Nephron (organoid): Measurements from ENCODE around the gene PIGL.
"Not testable (repeated sequence)": the region's sequence is repeated elsewhere in the genome, so short reads cannot be mapped to it uniquely, and the experiment has no call there.

Source experiments
- H3K27ac Mint-ChIP-seq, 3 experiments: 2 replicates each; pipeline ENCODE4 v1.8.0; 2020; ENCODE audit warnings: mixed read lengths in 3 of 3, mild to moderate bottlenecking in 2 of 3, moderate library complexity in 1 of 3
- H3K27me3 Mint-ChIP-seq: 2 replicates; pipeline ENCODE4 v1.8.0; 2021; ENCODE audit warnings: low read depth, mild to moderate bottlenecking, moderate library complexity, mixed read lengths
- H3K36me3 Mint-ChIP-seq: 2 replicates; pipeline ENCODE4 v1.8.0; 2020; ENCODE audit warnings: low read depth, mixed read lengths
- H3K4me1 Mint-ChIP-seq: 2 replicates; pipeline ENCODE4 v1.8.0; 2020; ENCODE audit warnings: mixed read lengths
- H3K4me3 Mint-ChIP-seq, 3 experiments: 2 replicates each; pipeline ENCODE4 v1.8.0; 2020; ENCODE audit warnings: mild to moderate bottlenecking in 3 of 3, mixed read lengths in 3 of 3, moderate library complexity in 2 of 3
- H3K9me3 Mint-ChIP-seq: 2 replicates; pipeline ENCODE4 v1.8.0; 2020; ENCODE audit warnings: mixed read lengths
- CTCF ChIP-seq, 3 experiments: fragments of 200-600 bp; sonication (generic); IDR thresholded peaks; one replicate each; pipeline ENCODE4 v1.5.0; 2021; ENCODE audit warnings: antibody characterized with exemption in 3 of 3; ENCODE audit not compliant: unreplicated experiment in 3 of 3

PIGL gene

GRCh38 chr17:16286947-16287562, 70.0 kb downstream of the PIGL start:
- no peak for TF ChIP-seq CTCF (IDR thresholded peaks at IDR 0.05; ENCODE audit: unreplicated experiment in 3 of 3)
- H3K27ac Mint-ChIP-seq: peak overlapping the region; percentile 91 to 97 (median 96)
- H3K27me3 Mint-ChIP-seq: no peaks in the 10 kb centered on the region
- no peaks in the 10 kb centered on the region for H3K9me3 Mint-ChIP-seq
- H3K36me3 Mint-ChIP-seq: peaks cover 5% of the 10 kb centered on the region
- peaks cover 26% of the 10 kb centered on the region for H3K4me1 Mint-ChIP-seq
- H3K4me3 Mint-ChIP-seq: peak overlapping the region in 1 of 3 experiments; percentile 38

DNA sequence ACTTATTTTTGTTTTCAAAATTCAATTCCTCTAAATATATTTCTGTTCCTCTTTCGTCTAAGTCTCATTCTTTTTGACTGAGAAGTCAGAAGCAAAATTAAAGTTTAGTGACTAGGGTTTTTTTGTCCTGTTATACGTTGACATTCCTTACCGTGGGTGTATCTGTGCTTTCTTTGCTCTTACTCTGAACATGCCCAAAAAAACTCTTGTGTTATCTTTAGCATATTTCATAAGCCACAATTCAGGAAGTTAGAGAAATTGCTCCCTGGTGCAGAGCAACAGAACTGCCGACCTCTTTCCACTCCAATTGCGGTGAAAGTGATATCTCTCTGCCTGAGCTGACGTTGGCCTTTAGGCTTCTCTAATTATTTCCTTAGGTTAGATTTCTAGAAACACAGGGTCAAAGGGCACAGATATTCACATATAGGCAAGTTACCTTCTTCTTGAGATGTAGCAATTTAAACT, 70.6 kb downstream of the PIGL start:
- no peak for TF ChIP-seq CTCF (IDR thresholded peaks at IDR 0.05; ENCODE audit: unreplicated experiment in 3 of 3)
- H3K9me3 Mint-ChIP-seq: no peaks in the 10 kb centered on the region
- H3K4me3 Mint-ChIP-seq: no peak overlapping the region
- peaks cover 10% of the 10 kb centered on the region for H3K36me3 Mint-ChIP-seq
- H3K27me3 Mint-ChIP-seq: no peaks in the 10 kb centered on the region
- H3K4me1 Mint-ChIP-seq: peaks cover 26% of the 10 kb centered on the region
- H3K27ac Mint-ChIP-seq: peak overlapping the region; percentile 91 to 97 (median 96)

DNA sequence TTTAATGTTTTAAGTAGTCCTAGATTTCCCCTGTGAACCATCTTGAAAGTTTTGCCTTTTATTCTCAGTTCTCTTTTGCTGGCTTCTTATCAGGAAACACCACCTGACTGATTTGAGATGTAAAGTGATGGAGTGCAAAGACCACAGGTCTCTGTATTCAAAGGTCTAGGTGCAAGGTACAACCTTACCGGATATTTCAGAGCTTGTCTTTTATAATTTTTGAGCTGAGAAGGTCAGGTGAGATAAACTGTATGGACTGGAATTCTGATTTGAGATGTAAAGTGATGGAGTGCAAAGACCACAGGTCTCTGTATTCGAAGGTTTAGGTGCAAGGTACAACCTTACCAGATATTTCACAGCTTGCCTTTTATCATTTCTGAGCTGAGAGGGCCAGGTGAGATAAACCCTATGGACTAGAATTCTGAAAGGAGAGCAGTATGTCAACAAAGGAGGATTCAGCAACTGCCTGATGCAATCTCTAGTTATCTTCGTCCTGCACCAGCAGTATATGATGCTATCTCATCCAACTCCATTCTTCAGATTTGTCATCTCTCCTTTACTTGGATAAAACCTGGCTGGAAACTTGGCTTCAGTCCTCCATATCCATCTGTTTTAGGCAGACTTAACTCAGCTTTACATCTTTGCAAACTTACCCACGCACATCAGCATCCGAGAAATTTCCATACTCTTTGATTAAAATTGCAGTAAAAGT, 72.0 kb downstream of the PIGL start:
- no peak overlapping the region for H3K4me3 Mint-ChIP-seq
- no peaks in the 10 kb centered on the region for H3K27me3 Mint-ChIP-seq
- H3K4me1 Mint-ChIP-seq: peaks cover 26% of the 10 kb centered on the region
- peaks cover 17% of the 10 kb centered on the region for H3K36me3 Mint-ChIP-seq
- TF ChIP-seq CTCF (IDR thresholded peaks at IDR 0.05; ENCODE audit: unreplicated experiment in 3 of 3): no peak
- peak overlapping the region in 2 of 3 experiments; percentile 61 to 70 for H3K27ac Mint-ChIP-seq
- H3K9me3 Mint-ChIP-seq: no peaks in the 10 kb centered on the region

- Mint-ChIP-seq H3K36me3 (peaks cover 16% of the 10 kb centered on the region), H3K4me1 (no peaks in the 10 kb centered on the region), H3K4me3 (no peak overlapping the region), H3K9me3 (no peaks in the 10 kb centered on the region), H3K27me3 (no peaks in the 10 kb centered on the region), H3K27ac (no peak overlapping the region)
- no peak for TF ChIP-seq CTCF (IDR thresholded peaks at IDR 0.05; ENCODE audit: unreplicated experiment in 3 of 3)
These were observed 76.9 kb downstream of the PIGL start for GRCh38 chr17:16293931-16294330.

GRCh38 chr17:16294560-16294959, 77.5 kb downstream of the PIGL start:
- no peak overlapping the region for H3K4me3 Mint-ChIP-seq
- no peaks in the 10 kb centered on the region for H3K27me3 Mint-ChIP-seq
- peaks cover 16% of the 10 kb centered on the region for H3K36me3 Mint-ChIP-seq
- H3K27ac Mint-ChIP-seq: no peak overlapping the region
- no peaks in the 10 kb centered on the region for H3K4me1 Mint-ChIP-seq
- no peaks in the 10 kb centered on the region for H3K9me3 Mint-ChIP-seq
- no peak for TF ChIP-seq CTCF (IDR thresholded peaks at IDR 0.05; ENCODE audit: unreplicated experiment in 3 of 3)

GRCh38 chr17:16296072-16296471, 79.1 kb downstream of the PIGL start:
- not testable (repeated sequence) for H3K27me3 Mint-ChIP-seq, H3K9me3 Mint-ChIP-seq, H3K4me1 Mint-ChIP-seq, H3K4me3 Mint-ChIP-seq, H3K27ac Mint-ChIP-seq
- H3K36me3 Mint-ChIP-seq: peaks cover 16% of the 10 kb centered on the region
